ACHN (cell line): Measurements from ENCODE around the gene RNFT2.

Source experiments
- DNase-seq: peaks from one replicate; pipeline ENCODE4 v3.0.0-alpha.2; 2015
- in situ Hi-C: cut with HindIII; loops from 2 replicates; pipeline ENCODE4 v1.10.0; 2017; ENCODE audit warnings: low sequenced_read_pairs, low pct_ligation_motif_present, low pct_unique_long_range_greater_than_20kb

Gene RNFT2

DNA sequence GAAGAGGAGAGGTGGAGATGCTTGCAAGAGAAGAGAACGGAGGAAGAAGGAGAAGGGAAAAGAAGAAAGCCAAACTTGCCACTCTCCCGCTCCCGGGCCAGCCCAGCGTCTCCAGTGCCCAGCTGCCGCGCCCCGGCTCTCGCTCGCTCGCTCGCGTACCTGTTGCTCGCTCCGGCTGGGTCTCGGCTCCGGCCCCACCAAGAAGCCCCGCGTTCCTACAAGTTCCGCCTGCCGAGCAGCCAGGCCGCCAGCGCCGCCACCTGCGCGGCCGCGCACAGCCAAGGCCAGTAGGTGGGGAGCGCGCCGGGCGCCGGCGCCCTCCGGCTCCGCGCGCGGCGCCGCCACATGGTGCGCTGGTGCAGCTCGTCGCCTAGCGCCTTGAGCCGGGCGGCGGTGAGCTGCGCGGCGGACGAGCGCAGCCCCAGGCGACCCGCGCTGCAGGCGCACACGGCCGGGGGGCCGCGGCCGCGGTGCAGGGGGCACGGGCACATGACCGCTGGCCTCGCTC, 142.8 kb downstream of the RNFT2 start:
- in situ Hi-C loops = no loop called here
- peak; percentile 78 for DNase-seq

- in situ Hi-C loops = no loop called here
- no peak for DNase-seq
These were observed 143.3 kb downstream of the RNFT2 start, which contains the start of gene HRK for GRCh38 chr12:116881325-116881876. Gene HRK (minus strand): TSS chr12:116881441. CDS start chr12:116881307, 134 bp downstream.

GRCh38 chr12:116881877-116882507, 143.9 kb downstream of the RNFT2 start:
- in situ Hi-C loops = no loop called here
- no peak for DNase-seq

DNA sequence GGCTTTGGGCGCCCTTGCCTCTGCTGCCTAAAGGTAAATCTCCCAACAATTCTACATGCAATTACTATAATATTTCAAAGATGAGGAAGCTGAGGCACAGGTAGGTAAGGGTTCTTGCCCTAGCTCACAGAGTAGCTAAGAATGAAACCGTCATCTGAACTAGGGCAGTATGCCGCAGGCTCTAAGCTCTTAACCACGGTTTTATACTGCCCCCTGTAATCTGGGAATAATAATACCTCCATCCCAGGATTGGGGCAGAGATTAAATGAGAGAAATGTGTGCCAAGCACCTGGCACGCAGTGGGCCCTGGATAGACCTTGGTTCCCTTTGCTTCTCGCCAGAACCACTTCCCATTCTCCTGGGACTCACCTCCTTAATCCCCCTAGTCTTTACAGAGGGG, 144.6 kb downstream of the RNFT2 start:
- DNase-seq = peak; percentile 24

GRCh38 chr12:116884871-116885270, 146.8 kb downstream of the RNFT2 start:
- no peak for DNase-seq
- in situ Hi-C loops = no loop called here

More for the DNA sequence above, 144.6 kb downstream of the RNFT2 start:
- in situ Hi-C loops = no loop called here

- in situ Hi-C loops = no loop called here
- DNase-seq = no peak
These were observed 147.4 kb downstream of the RNFT2 start for GRCh38 chr12:116885491-116885890.

- no peak for DNase-seq
- in situ Hi-C loops = no loop called here
These were observed 149.1 kb downstream of the RNFT2 start for GRCh38 chr12:116887244-116887643.

- in situ Hi-C loops = no loop called here
- no peak for DNase-seq
These were observed 149.8 kb downstream of the RNFT2 start for GRCh38 chr12:116887897-116888296.

GRCh38 chr12:116890330-116890729, 152.2 kb downstream of the RNFT2 start:
- no peak for DNase-seq
- in situ Hi-C loops = no loop called here

GRCh38 chr12:116891019-116891418, 152.9 kb downstream of the RNFT2 start:
- DNase-seq = no peak
- in situ Hi-C loops = no loop called here

GRCh38 chr12:116892349-116893140, 154.4 kb downstream of the RNFT2 start:
- in situ Hi-C loops = no loop called here
- DNase-seq = no peak

GRCh38 chr12:116894913-116895312, 156.8 kb downstream of the RNFT2 start:
- DNase-seq = no peak
- in situ Hi-C loops = no loop called here

- no peak for DNase-seq
- in situ Hi-C loops = no loop called here
These were observed 158.4 kb downstream of the RNFT2 start for GRCh38 chr12:116896411-116896924.

GRCh38 chr12:116897476-116897875, 159.4 kb downstream of the RNFT2 start:
- in situ Hi-C loops = no loop called here
- no peak for DNase-seq

DNA sequence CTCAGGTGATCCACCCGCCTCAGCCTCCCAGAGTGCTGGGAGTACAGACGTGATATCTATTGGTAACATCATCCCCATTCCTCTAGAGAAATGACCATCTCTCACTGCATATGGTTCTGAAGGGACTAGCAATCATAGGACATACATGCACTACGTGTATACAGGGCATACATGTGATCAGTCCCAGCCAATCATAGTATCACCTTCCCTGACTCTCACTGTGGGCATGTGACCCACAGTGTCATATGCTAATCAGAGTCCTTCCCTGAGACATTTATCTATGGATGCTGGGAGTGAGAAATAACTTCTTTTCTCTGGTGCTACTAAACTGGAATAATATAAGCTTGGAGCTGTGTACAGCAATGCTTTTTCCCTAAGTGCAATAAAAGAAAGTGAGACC, 160.6 kb downstream of the RNFT2 start:
- in situ Hi-C loops = no loop called here
- DNase-seq = no peak

GRCh38 chr12:116901612-116902011, 163.5 kb downstream of the RNFT2 start:
- in situ Hi-C loops = loop anchor here (25.0 kb wide), 1 partner anchor 189 kb away; no protein-coding TSS in a partner anchor

More at GRCh38 chr12:116901612-116902011, 163.5 kb downstream of the RNFT2 start:
- no peak for DNase-seq
